Right atrium auricular region (tissue), 2 donors: Measurements from ENCODE around the gene NPTXR. TPM values are rescaled to one million over a fixed set of nuclear protein-coding genes. Genes with fewer than 3 reads are reported as not detected.
A peak's percentile ranks its signal among the peaks of the same experiment; 100 is the strongest.

Experiments
- DNase-seq: peaks from one replicate; pipeline ENCODE4 v3.0.0-alpha.2; 2019; ENCODE audit warnings: low spot score
- H3K27ac ChIP-seq, 2 donors: fragments of 200-600 bp; sonication (generic); 1 replicate in 1 of 2; 2 replicates in 1 of 2; pipeline ENCODE4 v1.5.1; 2016 to 2019
- H3K27me3 ChIP-seq, 2 donors: fragments of 200-600 bp; sonication (generic); one replicate each; pipeline versions ENCODE4 v1.5.1 to v1.6.0; 2017 to 2019
- H3K36me3 ChIP-seq: fragments of 200-600 bp; sonication (generic); one replicate; pipeline ENCODE4 v1.5.1; 2016
- H3K4me1 ChIP-seq, 2 donors: fragments of 200-600 bp; sonication (generic); one replicate each; pipeline versions ENCODE4 v1.5.1 to v1.6.0; 2017 to 2019
- H3K4me3 ChIP-seq, 2 donors: fragments of 200-600 bp; sonication (generic); 1 replicate in 1 of 2; 2 replicates in 1 of 2; pipeline ENCODE4 v1.5.1; 2017 to 2019; ENCODE audit warnings: mild to moderate bottlenecking in 1 of 2, moderate library complexity in 1 of 2
- H3K9me3 ChIP-seq, 2 donors: fragments of 200-600 bp; sonication (generic); one replicate each; pipeline ENCODE4 v1.5.1; 2019
- CTCF ChIP-seq, 2 donors: fragments of 200-600 bp; sonication (generic); IDR thresholded peaks; one replicate each; pipeline ENCODE4 v1.5.1; 2019; ENCODE audit warnings: antibody characterized with exemption in 2 of 2
- total RNA-seq, 2 donors: library from RNA; depleted of rRNA; stranded (reverse); fragments of >200 nt; gene quantifications; one replicate each; pipeline ENCODE4 v1.1.0, GENCODE V29; 2016

Gene NPTXR
- total RNA-seq, 2 donors from 2014 or later, result 18.0 to 24.6 TPM

GRCh38 chr22:38867471-38868285 lies 23.9 kb upstream of the NPTXR start:
- Histone ChIP-seq H3K27me3 (no peaks in the 10 kb centered on the region), H3K27ac (no peak overlapping the region), H3K4me1 (peaks cover 0 to 72% of the 10 kb centered on the region in 2 donors), H3K36me3 (peaks cover 40% of the 10 kb centered on the region), H3K9me3 (no peaks in the 10 kb centered on the region), H3K4me3 (no peak overlapping the region)
- TF ChIP-seq CTCF (IDR thresholded peaks at IDR 0.05), result no peak
- DNase-seq, result no peak

- no peaks in the 10 kb centered on the region for H3K9me3 ChIP-seq
- peaks cover 0 to 76% of the 10 kb centered on the region in 2 donors for H3K4me1 ChIP-seq
- no peaks in the 10 kb centered on the region for H3K27me3 ChIP-seq
- no peak for TF ChIP-seq CTCF (IDR thresholded peaks at IDR 0.05)
- no peak for DNase-seq
- H3K4me3 ChIP-seq, result no peak overlapping the region
- peaks cover 40% of the 10 kb centered on the region for H3K36me3 ChIP-seq
- no peak overlapping the region for H3K27ac ChIP-seq
Observed at GRCh38 chr22:38867124-38867455, 23.3 kb upstream of the NPTXR start.

- H3K27me3 ChIP-seq, result no peaks in the 10 kb centered on the region
- no peak for DNase-seq
- H3K36me3 ChIP-seq, result peaks cover 40% of the 10 kb centered on the region
- TF ChIP-seq CTCF (IDR thresholded peaks at IDR 0.05), result no peak
- no peak overlapping the region for H3K4me3 ChIP-seq
- peaks cover 0 to 81% of the 10 kb centered on the region in 2 donors for H3K4me1 ChIP-seq
- H3K9me3 ChIP-seq, result no peaks in the 10 kb centered on the region
- peak overlapping the region in 1 of 2 donors; percentile 73 for H3K27ac ChIP-seq
Observed at GRCh38 chr22:38866399-38867123, 22.7 kb upstream of the NPTXR start.

GRCh38 chr22:38866024-38866398 lies 22.2 kb upstream of the NPTXR start:
- Histone ChIP-seq H3K9me3 (no peaks in the 10 kb centered on the region), H3K27me3 (no peaks in the 10 kb centered on the region), H3K27ac (peak overlapping the region; percentile 15 to 73), H3K4me3 (no peak overlapping the region), H3K4me1 (peaks cover 0 to 76% of the 10 kb centered on the region in 2 donors), H3K36me3 (peaks cover 40% of the 10 kb centered on the region)
- no peak for TF ChIP-seq CTCF (IDR thresholded peaks at IDR 0.05)
- DNase-seq, result no peak

- no peak for TF ChIP-seq CTCF (IDR thresholded peaks at IDR 0.05)
- Histone ChIP-seq H3K9me3 (no peaks in the 10 kb centered on the region), H3K4me1 (peaks cover 0 to 70% of the 10 kb centered on the region in 2 donors), H3K4me3 (no peak overlapping the region), H3K27me3 (no peaks in the 10 kb centered on the region), H3K36me3 (peaks cover 40% of the 10 kb centered on the region), H3K27ac (peak overlapping the region; percentile 67 to 73)
- no peak for DNase-seq
Observed at GRCh38 chr22:38865201-38866023, 21.6 kb upstream of the NPTXR start.
